Type B pancreatic cell (in vitro differentiated cells): ENCODE data around the gene C19orf25. TPM values are rescaled to one million over a fixed set of nuclear protein-coding genes. Genes with fewer than 3 reads are reported as not detected.

Source experiments
- DNase-seq: peaks from one replicate; pipeline ENCODE4 v3.0.0; 2021; ENCODE audit warnings: mixed read lengths; ENCODE audit not compliant: unreplicated experiment; ENCODE audit errors: extremely low spot score
- H3K27ac Mint-ChIP-seq: 2 replicates; pipeline ENCODE4 v1.8.0; 2021; ENCODE audit warnings: mild to moderate bottlenecking, mixed read lengths
- H3K27me3 Mint-ChIP-seq: 2 replicates; pipeline ENCODE4 v1.8.0; 2021; ENCODE audit warnings: mixed read lengths
- H3K36me3 Mint-ChIP-seq: 2 replicates; pipeline ENCODE4 v1.8.0; 2021; ENCODE audit warnings: mixed read lengths
- H3K4me1 Mint-ChIP-seq: one replicate; pipeline ENCODE4 v1.8.0; 2021; ENCODE audit warnings: mixed read lengths; ENCODE audit not compliant: unreplicated experiment
- H3K4me3 Mint-ChIP-seq: 2 replicates; pipeline ENCODE4 v1.8.0; 2021; ENCODE audit warnings: mild to moderate bottlenecking, mixed read lengths
- H3K9me3 Mint-ChIP-seq: 2 replicates; pipeline ENCODE4 v1.8.0; 2021; ENCODE audit warnings: mixed read lengths
- total RNA-seq: library from RNA; stranded (reverse); gene quantifications from 2 replicates; pipeline ENCODE4 v1.2.1, GENCODE V29; 2021; ENCODE audit warnings: low replicate concordance
- TF ChIP-seq, protein P1 (sequence below): fragments of 200-600 bp; sonication (generic); conservative IDR thresholded peaks from 2 replicates; pipeline ENCODE4 v1.5.0; 2021; ENCODE audit warnings: antibody characterized with exemption, mild to moderate bottlenecking

Gene C19orf25
- total RNA-seq, 1 donor from 2014 or later = 37.5 TPM

DNA sequence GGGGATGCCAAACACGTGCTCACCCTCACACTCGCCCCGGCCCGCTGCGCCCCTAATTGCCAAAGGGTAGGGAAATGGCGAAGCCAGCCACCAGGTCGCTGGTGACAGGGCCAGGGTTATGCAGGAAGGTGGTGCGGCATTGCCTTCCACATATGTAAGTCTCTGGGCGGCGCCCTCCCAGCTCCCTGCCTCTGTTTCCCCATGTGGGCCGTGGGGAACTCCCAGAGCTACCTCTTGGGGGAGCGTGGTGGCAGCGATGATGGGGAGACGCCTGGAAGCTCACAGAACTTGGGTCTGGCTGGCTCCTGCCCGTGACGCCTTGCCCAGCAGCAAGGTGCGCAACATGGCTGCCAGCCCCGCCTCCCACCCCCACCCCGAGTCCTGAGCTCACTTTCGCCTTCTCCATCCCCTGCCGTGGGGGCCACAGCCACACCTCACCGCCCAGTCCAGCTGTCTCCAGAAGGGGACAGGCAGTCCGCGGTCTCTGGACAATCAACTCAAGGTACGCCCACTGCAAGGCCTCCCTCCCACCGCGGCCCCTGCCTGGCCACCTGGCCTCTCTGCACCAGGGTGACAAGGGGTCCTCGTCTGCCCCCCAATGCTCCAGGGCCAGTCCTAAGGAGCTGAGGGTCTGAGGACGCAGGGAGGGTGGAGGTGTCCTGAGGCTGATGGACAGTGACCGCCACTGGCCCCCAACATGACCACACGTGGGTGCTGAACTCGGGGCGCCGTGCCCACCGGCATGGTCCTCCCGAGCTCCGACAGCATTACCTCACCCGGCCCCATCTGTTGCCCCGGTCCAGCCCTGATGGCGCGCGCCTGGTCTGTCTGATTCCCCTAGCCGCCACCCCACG, 6.6 kb downstream of the C19orf25 start:
- H3K27me3 Mint-ChIP-seq = peaks cover 28% of the 10 kb centered on the region
- no peak overlapping the region for H3K27ac Mint-ChIP-seq
- no peaks in the 10 kb centered on the region for H3K9me3 Mint-ChIP-seq
- TF ChIP-seq, protein P1, sequence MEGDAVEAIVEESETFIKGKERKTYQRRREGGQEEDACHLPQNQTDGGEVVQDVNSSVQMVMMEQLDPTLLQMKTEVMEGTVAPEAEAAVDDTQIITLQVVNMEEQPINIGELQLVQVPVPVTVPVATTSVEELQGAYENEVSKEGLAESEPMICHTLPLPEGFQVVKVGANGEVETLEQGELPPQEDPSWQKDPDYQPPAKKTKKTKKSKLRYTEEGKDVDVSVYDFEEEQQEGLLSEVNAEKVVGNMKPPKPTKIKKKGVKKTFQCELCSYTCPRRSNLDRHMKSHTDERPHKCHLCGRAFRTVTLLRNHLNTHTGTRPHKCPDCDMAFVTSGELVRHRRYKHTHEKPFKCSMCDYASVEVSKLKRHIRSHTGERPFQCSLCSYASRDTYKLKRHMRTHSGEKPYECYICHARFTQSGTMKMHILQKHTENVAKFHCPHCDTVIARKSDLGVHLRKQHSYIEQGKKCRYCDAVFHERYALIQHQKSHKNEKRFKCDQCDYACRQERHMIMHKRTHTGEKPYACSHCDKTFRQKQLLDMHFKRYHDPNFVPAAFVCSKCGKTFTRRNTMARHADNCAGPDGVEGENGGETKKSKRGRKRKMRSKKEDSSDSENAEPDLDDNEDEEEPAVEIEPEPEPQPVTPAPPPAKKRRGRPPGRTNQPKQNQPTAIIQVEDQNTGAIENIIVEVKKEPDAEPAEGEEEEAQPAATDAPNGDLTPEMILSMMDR = no peak
- no peak overlapping the region for H3K4me3 Mint-ChIP-seq
- no peak for DNase-seq
- H3K4me1 Mint-ChIP-seq = no peaks in the 10 kb centered on the region
- H3K36me3 Mint-ChIP-seq = no peaks in the 10 kb centered on the region

DNA sequence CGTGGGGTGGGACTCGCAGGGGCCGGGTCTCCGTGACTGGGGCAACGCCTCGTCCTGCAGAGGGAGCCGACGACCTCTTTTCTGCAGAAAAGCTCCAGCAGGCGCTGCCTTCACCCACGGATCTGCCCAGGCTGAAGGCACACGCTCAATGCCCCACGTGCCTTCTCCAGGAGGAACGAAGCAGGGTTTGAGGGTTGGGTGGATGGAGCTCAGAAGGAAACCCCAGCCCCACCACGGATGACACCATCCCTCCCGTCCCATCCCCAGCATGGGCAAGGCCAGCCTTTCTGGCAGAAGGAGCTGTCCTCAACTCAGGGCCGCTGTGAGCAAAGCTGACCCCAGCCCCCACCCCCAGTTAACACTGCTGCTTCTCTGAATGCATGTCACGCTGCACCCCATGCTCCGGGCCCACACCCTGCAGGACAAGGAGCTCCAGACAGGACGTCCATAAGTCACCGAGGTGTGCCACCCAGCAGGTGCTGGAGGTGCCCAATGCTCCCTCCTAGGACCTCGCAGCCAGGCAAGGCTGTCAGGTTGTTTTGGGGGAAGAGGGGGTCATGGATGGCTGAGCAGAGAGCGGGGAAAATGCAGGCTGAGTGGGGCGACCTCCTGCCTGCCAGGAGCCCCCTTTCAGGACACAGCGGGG, 7.4 kb downstream of the C19orf25 start:
- H3K27me3 Mint-ChIP-seq = peaks cover 31% of the 10 kb centered on the region
- DNase-seq = no peak
- H3K27ac Mint-ChIP-seq = no peak overlapping the region
- H3K4me3 Mint-ChIP-seq = no peak overlapping the region
- no peaks in the 10 kb centered on the region for H3K4me1 Mint-ChIP-seq
- TF ChIP-seq, protein P1 = peak; percentile 34
- H3K36me3 Mint-ChIP-seq = no peaks in the 10 kb centered on the region
- no peaks in the 10 kb centered on the region for H3K9me3 Mint-ChIP-seq

DNA sequence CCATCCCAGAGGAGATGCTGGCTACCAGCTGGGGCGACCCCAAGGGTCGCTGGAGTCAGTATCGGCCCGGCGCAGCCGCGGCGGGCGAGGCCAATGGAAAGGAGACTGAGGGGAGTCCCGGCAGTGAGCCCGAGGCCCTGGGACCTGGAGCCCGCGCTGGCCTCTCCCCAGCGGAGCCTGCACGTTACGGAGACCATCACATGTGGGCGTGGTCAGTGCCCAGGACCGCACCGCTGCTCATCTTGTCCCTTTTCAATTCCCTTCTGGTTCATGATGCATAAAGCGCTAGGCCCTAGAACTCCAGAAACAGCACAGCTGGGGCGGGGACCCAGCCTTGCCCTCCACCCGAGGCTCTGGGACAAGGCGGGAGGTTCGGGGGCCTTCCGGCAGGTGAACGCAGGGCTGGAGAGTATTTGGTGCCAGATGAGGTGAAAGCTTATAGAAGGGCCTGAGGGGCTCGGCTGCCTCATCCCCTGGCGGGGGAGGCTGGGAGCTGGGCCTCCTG, 8.0 kb downstream of the C19orf25 start:
- Mint-ChIP-seq H3K4me3 (peak overlapping the region; percentile 74), H3K27me3 (peaks cover 32% of the 10 kb centered on the region), H3K27ac (no peak overlapping the region), H3K9me3 (no peaks in the 10 kb centered on the region), H3K36me3 (no peaks in the 10 kb centered on the region), H3K4me1 (no peaks in the 10 kb centered on the region)
- no peak for DNase-seq
- TF ChIP-seq, protein P1 = no peak

DNA sequence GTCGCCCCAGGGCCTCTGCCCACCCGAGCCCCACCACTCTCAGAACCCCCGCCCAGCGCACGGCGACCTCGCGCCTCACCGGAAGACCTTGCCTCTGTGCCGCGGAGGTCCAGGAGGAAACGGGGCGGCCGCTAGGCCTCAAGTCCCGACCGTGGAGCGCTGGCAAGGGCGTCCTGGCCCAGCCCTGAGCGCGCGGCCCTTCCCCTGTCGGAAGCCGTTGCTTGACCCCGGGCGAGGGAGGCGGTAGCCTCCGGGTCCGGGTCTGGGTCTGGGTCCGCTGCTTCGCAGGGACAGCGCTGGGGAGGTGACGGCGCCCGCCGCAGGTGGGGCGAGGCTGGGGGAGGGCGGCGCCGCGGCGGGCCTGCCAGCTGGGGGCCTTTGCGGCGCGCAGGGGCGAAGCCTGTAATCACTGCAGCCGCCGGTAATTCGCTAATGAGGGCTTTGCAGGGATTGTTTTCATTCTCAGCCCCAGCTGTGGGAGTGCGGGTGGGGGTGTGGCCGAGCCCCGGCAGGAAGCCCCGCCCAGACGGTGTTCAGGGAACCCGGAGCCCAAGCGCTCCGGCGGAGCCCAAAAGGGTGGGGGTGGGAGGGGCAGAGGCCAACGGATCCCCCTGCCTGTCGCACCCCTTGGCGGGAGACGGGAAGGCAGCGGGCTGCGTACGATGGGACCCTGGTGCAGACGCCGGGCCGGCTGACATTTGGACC, 8.6 kb downstream of the C19orf25 start:
- H3K4me3 Mint-ChIP-seq = peak overlapping the region; percentile 65
- no peaks in the 10 kb centered on the region for H3K4me1 Mint-ChIP-seq
- no peak overlapping the region for H3K27ac Mint-ChIP-seq
- DNase-seq = no peak
- no peaks in the 10 kb centered on the region for H3K36me3 Mint-ChIP-seq
- peaks cover 32% of the 10 kb centered on the region for H3K27me3 Mint-ChIP-seq
- TF ChIP-seq, protein P1 = no peak
- H3K9me3 Mint-ChIP-seq = no peaks in the 10 kb centered on the region

DNA sequence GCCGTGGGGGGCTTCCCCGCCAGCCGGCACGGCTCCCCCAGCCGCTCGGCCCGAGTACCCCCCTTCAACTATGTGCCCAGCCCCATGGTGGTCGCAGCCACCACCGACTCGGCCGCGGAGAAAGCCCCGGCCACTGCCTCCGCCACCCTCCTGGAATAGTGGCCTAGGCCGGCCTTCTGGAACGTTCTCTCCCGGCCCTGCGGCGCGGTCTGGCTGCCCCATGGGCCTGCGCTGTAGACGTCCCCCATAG, 9.0 kb downstream of the C19orf25 start:
- Mint-ChIP-seq H3K4me3 (peak overlapping the region; percentile 65), H3K36me3 (no peaks in the 10 kb centered on the region), H3K27me3 (peaks cover 32% of the 10 kb centered on the region), H3K4me1 (no peaks in the 10 kb centered on the region), H3K9me3 (no peaks in the 10 kb centered on the region), H3K27ac (no peak overlapping the region)
- TF ChIP-seq, protein P1 = no peak
- DNase-seq = no peak
